GM18868 (cell line): Measurements from ENCODE around the gene DIAPH1.

Source experiments
- ATAC-seq: cut with Tn5 transposase; IDR thresholded peaks from one replicate; pipeline ENCODE4 v1.9.1; 2021; ENCODE audit warnings: mild to moderate bottlenecking, moderate library complexity; ENCODE audit not compliant: unreplicated experiment

Gene DIAPH1

DNA sequence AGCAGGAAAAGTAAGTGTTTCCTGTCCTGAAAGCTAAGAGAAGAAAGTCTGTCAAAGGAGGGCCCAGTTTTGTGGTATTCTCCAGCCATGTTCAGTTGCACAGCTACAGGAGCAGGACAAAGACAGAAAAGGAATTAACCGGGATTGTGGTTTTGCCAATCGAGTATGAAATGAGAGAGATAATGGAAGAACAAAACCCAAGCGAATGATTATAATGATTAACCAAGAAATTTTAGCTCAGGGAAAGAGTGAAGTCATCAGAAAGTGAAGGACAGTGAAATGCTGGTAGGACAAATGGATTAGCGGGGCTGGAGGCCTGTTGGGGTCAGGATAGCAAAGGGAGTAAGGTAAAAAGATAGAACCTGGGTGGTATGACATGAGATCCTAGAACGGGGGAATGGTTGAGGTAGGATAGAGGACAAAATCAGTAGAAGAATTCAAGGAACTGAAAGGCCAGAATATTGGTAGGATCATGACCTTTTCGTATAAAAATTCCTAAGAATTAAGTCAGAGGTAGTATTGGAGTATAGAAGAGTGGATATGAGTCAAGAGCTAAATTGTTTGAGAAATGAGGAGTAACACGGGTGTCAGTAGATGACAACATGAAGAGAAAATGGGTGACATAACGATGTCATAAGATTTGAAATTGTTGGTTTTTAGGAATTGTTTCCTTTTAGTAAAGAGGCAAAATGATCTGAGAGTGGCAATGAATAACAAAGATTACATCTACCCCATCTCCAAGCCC, 52.8 kb downstream of the DIAPH1 start:
- no peak for ATAC-seq

- peak; percentile 97 for ATAC-seq
Measured at GRCh38 chr5:141564216-141564692, 54.5 kb downstream of the DIAPH1 start.

DNA sequence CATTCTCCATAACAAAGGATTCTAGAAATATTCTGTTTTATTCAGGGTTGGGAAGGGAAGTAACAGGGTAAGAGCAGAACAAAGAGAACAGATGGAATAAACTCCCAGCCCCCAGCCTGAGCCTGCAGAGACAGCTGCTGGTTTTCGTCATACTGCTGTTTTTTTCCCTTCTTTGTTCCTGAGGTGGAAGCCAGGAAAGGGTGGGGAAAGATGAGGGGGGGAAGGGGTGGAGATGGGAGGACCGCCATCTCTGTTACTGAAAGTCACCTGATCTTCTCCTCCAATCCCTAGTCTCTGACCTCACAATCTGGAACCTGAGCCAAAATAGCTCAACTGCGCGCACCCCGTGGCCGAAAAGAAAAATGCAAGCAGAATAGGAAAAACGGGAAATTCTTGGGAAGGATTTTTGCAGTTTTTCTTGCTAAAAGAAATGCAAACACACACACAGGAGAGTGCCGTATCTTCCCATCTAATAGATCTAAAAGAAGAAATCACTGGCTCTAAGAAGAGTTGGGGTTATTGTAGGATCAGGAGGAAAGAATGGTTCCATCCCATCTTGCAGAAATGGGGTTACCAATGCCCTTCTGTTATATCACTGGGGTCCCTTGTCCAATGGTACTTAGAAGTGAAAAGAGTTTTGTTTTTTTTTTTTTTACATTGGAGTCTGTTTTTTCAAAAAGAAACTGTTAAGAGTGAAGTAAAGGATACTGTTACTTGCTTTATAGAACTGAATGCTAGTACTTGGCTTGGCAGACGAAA, 57.9 kb downstream of the DIAPH1 start:
- no peak for ATAC-seq

GRCh38 chr5:141560151-141560550, 58.6 kb downstream of the DIAPH1 start:
- no peak for ATAC-seq

DNA sequence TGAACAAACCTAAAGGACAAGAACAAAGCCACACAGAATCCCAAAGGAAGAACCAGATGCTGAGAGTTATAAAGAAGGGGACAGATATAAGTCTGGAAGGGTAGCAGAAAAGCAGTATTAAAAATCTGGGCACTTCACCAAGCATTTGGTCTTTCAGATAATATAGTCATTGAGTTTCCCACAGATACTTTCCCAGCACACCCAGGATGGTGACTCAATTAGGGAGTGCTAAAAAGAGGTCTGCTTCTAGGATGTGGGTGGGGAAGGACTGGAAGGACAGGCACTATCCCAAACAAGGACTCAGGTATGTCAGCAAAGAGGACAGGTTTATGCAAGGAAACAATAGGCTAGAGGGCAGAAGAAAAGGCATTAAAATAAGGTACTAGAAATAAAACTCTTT, 59.3 kb downstream of the DIAPH1 start:
- no peak for ATAC-seq

DNA sequence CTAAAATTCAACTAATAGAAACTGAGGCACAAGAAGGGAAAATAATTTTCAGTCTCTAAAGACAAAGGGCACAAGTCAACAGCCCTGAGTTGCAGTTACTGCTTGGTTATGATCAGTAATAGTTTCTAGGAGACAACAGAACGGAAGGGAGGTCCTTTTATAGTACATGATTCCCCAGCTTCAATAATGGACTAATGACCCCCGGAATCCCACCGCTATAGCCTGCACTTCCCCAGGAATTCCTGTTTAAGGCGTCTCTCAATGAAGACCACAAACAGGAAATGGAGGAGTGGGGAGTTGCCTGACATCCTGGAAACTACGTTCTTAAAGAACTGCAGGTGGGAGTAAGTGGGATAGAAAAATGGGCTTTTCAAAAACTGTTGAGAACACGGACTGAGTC, 60.6 kb downstream of the DIAPH1 start:
- ATAC-seq = peak; percentile 4

DNA sequence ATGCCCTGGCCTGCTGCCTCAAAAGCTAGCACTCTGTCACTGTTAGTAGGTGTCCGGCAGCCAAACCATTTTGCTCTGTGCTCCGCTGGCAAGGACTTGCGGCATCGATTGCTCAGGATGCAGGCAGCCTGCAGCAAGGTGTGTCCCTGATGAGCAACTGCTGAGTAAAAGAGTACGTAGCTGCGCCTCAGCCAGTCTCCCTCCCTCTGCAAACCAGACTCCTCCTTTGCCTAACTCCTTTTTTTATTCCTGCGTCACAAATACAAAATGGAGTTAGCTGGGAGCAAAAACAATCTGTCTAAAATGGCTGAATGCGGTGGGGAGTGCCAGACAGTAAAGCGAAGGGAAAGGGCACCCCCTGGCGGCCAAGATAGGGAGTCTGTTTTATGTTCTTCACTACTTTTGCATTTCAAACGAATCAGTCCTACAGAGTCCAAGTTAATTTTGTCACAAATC, 61.1 kb downstream of the DIAPH1 start:
- peak; percentile 83 for ATAC-seq

DNA sequence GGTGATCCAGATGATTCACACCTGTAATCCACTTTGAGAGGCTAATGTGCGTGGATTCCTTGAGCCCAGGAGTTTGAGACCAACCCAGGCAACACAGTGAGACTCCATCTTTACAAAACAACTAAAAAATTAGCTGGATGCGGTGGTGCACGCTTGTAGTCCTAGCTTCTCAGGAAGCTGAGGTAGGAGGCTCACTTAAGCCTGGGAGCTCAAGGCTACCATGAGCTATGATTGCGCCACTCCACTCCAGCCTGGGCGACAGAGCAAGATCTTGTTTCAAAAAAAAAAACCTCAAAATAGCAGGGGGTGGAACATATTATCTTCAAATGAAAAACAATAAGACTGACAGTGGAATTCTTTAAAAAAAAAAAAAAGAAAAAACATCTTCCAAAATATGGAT, 70.9 kb downstream of the DIAPH1 start:
- ATAC-seq = no peak

DNA sequence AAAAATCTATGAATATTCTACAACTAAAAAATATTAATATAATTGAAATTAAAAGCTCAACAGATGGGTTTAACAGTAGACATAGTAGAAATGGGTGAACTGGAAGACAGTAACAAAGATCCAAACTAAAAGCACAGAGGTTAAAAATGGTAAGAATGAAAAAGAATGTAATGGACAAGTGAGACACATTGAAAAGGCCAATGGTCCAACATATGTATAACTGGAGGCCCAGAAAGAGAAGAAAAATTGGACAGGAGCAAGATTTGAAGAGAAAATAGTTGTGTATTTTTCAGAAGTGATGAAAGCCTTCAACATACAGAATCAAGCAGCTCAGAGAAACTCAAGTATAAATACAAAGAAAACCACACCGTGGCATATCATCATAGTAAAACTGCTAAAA, 71.3 kb downstream of the DIAPH1 start:
- ATAC-seq = no peak

GRCh38 chr5:141543053-141543452, 75.7 kb downstream of the DIAPH1 start:
- no peak for ATAC-seq

GRCh38 chr5:141534492-141535213, 84.1 kb downstream of the DIAPH1 start:
- no peak for ATAC-seq

DNA sequence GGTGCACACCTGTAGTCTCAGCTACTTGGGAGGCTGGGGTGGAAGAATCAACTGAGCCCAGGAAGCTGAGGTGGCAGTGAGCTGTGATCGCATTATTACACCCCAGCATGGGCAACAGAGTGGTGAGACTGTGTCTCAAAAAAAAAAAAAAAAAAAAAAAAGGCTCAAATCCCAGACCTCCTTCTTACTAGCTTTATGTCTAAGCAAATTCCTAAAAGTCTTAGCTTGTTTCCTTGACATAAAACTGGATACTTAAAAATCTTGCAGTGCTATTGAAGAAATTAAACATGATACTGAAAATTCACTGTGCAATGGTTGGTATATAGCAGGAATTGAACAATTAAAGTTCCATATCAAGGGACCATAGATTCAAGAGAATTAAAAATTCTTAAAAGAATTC, 84.9 kb downstream of the DIAPH1 start:
- no peak for ATAC-seq

- no peak for ATAC-seq
Measured at GRCh38 chr5:141532726-141533125, 86.1 kb downstream of the DIAPH1 start.

DNA sequence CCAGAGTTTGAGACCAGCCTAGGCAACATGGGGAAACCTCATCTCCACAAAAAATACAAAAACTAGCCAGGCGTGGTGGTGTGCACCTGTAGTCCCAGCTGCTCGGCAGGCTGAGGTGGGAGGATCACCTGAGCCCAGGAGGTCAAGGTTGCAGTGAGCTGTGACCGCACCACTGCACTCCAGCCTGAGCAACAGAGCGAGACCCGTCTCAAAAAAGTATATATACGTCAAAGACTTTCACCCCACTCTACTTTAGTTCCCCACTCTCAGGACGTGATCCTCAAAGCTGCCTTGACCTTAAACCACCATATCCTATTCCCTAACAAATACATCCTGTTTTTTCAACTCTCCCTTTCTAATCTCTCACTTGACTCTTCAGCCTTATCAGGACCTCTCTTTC, 88.9 kb downstream of the DIAPH1 start:
- peak; percentile 43 for ATAC-seq

DNA sequence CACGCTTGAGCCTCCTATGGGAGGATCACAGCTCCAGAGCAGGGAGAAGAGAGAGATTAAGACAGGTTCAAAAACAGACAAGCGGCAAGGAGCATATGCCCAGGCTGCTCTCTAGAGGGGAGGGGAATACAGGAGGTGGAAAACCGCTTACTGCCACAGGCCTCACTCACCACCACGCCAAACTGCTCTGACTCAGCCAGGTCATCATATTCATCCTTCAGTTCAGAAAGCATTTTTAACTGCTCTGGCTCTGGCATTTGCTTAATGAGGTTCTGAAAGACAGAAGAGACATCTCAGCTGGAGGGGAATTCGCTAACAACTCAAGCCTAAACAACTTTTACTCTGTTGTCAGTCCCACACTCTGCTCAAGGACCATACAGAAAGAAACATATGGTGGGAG, 89.8 kb downstream of the DIAPH1 start:
- peak; percentile 63 for ATAC-seq

DNA sequence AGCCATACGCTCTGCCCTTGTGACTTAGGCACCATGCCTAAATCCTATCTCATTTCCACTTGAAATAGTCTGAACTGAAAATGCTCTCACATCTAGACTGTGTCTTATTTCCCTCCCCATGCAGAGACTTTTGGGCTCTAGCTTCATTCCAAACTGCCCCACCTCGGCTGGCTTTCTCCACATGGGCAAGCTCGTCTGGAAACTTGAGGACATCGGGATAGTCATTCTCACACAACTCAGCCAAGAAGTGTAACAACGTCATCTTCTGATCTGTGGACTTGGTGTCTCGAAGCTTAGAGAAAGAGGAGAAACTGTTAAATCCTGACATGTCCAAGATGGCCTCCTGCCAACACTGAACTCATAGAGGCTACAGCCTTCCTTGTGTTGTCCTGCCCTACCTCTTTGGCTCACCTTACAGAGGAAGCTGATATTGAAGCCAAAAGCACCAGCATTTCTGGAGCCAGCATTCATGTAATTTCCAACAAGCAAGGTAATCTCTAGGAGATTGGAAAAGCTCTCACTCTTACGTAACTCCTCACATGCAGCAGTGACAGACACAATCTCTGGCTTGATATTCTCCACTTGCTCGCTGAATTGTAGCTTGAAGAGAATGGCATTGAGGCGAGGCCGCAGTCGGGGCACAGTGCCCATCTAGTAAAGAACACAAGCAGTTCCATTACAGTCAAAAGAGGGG, 90.4 kb downstream of the DIAPH1 start:
- ATAC-seq = no peak

- ATAC-seq = no peak
Measured at GRCh38 chr5:141527426-141527825, 91.4 kb downstream of the DIAPH1 start.

- no peak for ATAC-seq
Measured at GRCh38 chr5:141525653-141526052, 93.1 kb downstream of the DIAPH1 start.

DNA sequence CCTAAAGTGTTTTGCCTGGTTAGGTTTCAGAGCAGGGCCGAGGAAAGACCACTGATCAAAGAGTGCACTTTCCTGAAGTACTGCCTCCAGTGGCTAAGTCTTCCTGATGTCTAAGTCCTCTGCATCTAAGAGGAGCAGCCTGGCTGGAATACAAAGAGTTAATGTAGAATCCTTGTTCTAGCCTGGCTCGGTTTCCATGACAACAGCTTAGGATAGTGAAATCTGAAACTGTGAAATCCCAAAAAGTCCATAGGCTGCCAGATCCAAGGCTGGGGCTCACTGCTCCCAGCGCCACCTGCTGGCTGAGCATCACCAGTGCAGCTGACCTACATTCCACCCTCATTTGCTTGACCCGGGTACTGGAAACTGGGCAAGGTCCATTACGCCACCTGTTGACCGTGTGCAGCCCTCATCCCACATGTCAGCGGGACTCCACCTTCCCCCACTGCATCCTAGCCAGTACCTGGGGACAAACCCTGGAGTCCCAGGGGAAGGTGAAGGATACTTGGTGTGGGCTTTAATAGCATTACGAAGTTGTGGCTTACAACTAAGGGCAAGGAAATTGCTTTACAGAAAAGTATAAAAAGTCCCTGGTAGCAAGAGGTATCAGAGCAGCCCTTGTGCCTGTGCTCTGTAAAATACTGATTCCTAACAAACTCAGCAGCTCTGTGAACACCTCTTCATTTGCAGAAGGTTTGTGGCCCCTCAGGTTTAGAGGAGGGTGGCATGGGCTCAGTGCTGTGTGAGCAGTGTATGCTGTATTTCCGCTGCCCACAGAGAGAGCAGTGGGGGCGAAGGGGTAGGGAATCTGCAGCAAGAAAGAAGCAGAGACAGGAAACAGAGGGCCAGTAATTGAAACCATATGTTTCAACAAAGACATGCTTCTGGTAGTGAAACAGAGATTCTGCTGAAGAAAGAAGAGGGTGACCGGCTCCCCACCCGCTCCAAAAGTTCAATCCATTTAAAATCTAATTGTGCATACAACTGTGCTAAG, 93.9 kb downstream of the DIAPH1 start:
- ATAC-seq = peak; percentile 50

DNA sequence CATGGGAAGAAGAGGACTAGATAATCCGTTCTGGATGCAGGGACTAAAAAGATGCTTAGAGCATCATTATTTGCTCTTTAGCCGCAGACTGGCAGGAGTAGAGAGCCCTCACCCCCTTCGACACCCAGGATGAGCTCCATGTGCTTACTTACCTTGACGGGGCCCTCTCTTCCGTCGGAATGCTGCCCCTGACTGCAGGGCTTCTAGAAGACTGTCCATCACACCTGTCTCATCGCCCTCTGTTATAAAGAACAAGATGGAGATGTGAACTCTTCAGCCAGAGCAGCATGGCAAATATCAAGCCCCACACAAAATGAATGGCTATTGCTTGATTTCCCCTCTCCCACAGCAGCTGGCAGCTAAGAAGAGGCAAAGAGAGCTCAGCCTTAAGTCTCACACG, 94.8 kb downstream of the DIAPH1 start:
- ATAC-seq = no peak
